Left colon (tissue), 2 donors: ENCODE measurements around the gene ERCC3. TPM values are rescaled to one million over a fixed set of nuclear protein-coding genes. Genes with fewer than 3 reads are reported as not detected.
"Not testable (repeated sequence)": the region's sequence is repeated elsewhere in the genome, so short reads cannot be mapped to it uniquely, and the experiment has no call there.

Source experiments
- ATAC-seq: fragments of 200-7000 bp; cut with Tn5 transposase; one replicate; pipeline ENCODE4 v1.9.1; 2020; ENCODE audit warnings: mild to moderate bottlenecking, moderate library complexity
- DNase-seq, 2 donors: peaks; one replicate each; pipeline ENCODE4 v3.0.0-alpha.2; 2020
- intact Hi-C, 2 donors: fragments of 100-400 bp; cut with DNase I in 1 of 2; cut with micrococcal nuclease in 1 of 2; formaldehyde crosslinking; loops; one replicate each; pipeline versions ENCODE4 v1.11.2 to v1.14.0; 2022; cut with DNase I, micrococcal nuclease
- total RNA-seq, 2 donors: library from RNA; stranded (reverse); fragmentation: NEBNext Ultra II Directional; extraction: Animal tissue kit (Norgen Biotek cat#: 25700); gene quantifications; one replicate each; pipeline ENCODE4 v1.2.1, GENCODE V29; 2021
- donor health status: DM: no; HTN: no; CAD: no.
- donor health status: DM: yes; HTN: yes; CAD: no.

ERCC3 gene
- total RNA-seq, 2 donors from 2014 or later: 27.9 to 30.0 TPM

- no peak for DNase-seq
- no peak for ATAC-seq
- intact Hi-C loops: no loop called here
Observed at GRCh38 chr2:127233710-127234109, 60.2 kb downstream of the ERCC3 start.

- ATAC-seq (peak; percentile 61), DNase-seq (peak in 1 of 2 donors; percentile 10)
- intact Hi-C loops: no loop called here
Observed at GRCh38 chr2:127231130-127231865, 62.6 kb downstream of the ERCC3 start.

GRCh38 chr2:127229555-127229954 lies 64.4 kb downstream of the ERCC3 start:
- ATAC-seq: no peak
- DNase-seq: no peak
- intact Hi-C loops: no loop called here

- ATAC-seq: no peak
- intact Hi-C loops: no loop called here
- no peak for DNase-seq
Observed at GRCh38 chr2:127228102-127228501, 65.8 kb downstream of the ERCC3 start.

- DNase-seq, ATAC-seq, intact Hi-C loops: not testable (repeated sequence)
Observed at GRCh38 chr2:127227264-127227660, 66.7 kb downstream of the ERCC3 start.

- ATAC-seq: peak; percentile 97
- intact Hi-C loops: no loop called here
- DNase-seq: peak; percentile 86 to 87
Observed at GRCh38 chr2:127226520-127227263, 67.3 kb downstream of the ERCC3 start.

GRCh38 chr2:127226132-127226519 lies 67.8 kb downstream of the ERCC3 start:
- intact Hi-C loops: no loop called here
- no peak for ATAC-seq

GRCh38 chr2:127225186-127225960 lies 68.6 kb downstream of the ERCC3 start:
- ATAC-seq: no peak
- intact Hi-C loops: no loop called here
- no peak for DNase-seq

More at GRCh38 chr2:127226132-127226519, 67.8 kb downstream of the ERCC3 start:
- no peak for DNase-seq

- DNase-seq, intact Hi-C loops, ATAC-seq: not testable (repeated sequence)
Observed at GRCh38 chr2:127224135-127224534, 69.8 kb downstream of the ERCC3 start.

- peak; percentile 29 for ATAC-seq
- intact Hi-C loops: no loop called here
- DNase-seq: no peak
Observed at GRCh38 chr2:127220768-127221527, 73.0 kb downstream of the ERCC3 start.

- DNase-seq (peak in 1 of 2 donors; percentile 11), ATAC-seq (peak; percentile 33)
- intact Hi-C loops: no loop called here
Observed at GRCh38 chr2:127220102-127220767, 73.7 kb downstream of the ERCC3 start, which contains the start of gene CYP27C1. TSS of gene CYP27C1 (minus strand) at chr2:127220299. CDS start at chr2:127220270, 29 bp downstream.

GRCh38 chr2:127219171-127220070 lies 74.5 kb downstream of the ERCC3 start:
- DNase-seq (peak in 1 of 2 donors; percentile 21), ATAC-seq (peak; percentile 48)
- intact Hi-C loops: no loop called here

- ATAC-seq: no peak
- peak in 1 of 2 donors; percentile 11 for DNase-seq
- intact Hi-C loops: no loop called here
Observed at GRCh38 chr2:127218812-127219170, 75.2 kb downstream of the ERCC3 start.

- DNase-seq (no peak), ATAC-seq (peak; percentile 41)
- intact Hi-C loops: no loop called here
Observed at GRCh38 chr2:127217470-127218325, 76.2 kb downstream of the ERCC3 start.

GRCh38 chr2:127216593-127216992 lies 77.4 kb downstream of the ERCC3 start:
- intact Hi-C loops: no loop called here
- ATAC-seq (no peak), DNase-seq (no peak)

GRCh38 chr2:127216095-127216494 lies 77.8 kb downstream of the ERCC3 start:
- intact Hi-C loops: no loop called here
- DNase-seq: no peak
- ATAC-seq: no peak
